GM21786 (cell line): ENCODE results near the gene MBD1.
"Not testable (repeated sequence)": the region's sequence is repeated elsewhere in the genome, so short reads cannot be mapped to it uniquely, and the experiment has no call there.

Source experiments
- ATAC-seq: cut with Tn5 transposase; IDR thresholded peaks from one replicate; pipeline ENCODE4 v1.9.1; 2021; ENCODE audit not compliant: unreplicated experiment

The MBD1 gene

DNA sequence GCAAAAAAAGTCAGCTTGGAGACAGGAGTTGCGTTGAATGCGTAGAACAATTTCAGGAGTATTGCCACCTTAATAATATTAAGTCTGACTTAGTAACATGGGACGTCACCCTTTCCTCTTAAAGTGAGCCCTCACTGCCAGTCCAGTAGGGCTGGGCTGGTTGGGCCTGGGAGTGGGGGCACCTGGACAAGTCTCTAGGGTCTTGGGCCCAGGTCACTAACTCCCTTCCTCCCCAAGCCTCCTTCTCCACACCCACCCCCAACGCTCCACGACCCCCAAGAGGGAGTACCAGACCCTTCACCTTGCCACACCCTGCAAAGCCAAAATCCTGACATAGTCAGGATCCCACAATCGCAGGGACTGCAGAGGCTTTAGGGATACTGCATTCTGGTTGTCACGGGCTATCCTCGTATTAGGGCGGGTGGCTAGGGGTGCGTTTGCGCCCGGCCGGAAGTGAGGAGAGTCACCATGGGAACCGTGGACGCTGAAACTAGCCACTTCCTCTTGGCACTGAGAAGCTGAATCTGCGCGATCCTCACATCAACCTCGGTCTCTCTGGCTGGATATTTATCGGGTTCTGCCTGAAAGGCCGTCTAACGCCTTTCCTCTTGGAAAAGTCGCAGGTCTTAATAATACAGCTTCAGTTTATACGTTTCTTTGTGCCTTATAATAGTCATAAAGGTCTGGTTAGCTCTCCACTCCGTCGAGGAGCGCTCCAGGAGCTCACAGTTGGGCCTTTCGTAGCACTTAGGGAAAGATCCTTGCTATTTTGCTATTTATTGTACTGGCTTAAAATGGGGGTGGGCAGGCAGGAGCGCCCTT lies 16.5 kb upstream of the MBD1 start:
- ATAC-seq = peak; percentile 100

DNA sequence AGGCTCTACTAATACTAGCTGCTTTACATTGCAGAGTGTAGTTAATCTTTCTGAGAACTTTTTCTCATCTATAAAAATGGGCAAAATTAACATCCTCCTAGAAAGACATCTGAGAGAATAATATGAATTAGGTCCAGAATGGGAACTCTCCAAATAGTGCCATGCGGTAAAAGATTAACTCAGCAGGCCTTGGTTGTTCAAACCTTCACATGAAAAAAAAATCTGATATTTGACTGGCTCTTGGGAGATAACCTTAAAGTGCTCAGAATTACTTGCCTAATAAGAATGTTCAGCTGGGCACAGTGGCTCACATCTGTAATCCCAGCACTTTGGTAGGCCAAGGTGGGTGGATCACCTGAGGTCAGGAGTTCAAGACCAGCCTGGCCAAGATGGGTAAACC lies 11.7 kb upstream of the MBD1 start:
- no peak for ATAC-seq

DNA sequence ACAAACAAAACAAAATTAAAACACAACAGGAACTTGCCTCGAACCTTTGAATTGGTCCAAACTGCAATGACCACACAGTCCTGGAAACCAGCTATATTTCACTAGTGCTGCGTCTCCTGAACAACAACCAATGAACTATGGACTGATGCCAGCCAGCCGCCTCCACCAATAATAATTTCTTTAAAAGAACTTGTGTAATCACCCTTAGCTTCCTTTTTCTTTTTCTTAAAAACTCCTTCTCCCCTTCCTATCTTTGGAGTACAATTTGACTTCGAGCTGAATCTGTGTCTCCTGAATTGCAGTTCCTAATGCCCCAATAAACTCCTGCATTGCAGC lies 7.8 kb upstream of the MBD1 start:
- no peak for ATAC-seq

DNA sequence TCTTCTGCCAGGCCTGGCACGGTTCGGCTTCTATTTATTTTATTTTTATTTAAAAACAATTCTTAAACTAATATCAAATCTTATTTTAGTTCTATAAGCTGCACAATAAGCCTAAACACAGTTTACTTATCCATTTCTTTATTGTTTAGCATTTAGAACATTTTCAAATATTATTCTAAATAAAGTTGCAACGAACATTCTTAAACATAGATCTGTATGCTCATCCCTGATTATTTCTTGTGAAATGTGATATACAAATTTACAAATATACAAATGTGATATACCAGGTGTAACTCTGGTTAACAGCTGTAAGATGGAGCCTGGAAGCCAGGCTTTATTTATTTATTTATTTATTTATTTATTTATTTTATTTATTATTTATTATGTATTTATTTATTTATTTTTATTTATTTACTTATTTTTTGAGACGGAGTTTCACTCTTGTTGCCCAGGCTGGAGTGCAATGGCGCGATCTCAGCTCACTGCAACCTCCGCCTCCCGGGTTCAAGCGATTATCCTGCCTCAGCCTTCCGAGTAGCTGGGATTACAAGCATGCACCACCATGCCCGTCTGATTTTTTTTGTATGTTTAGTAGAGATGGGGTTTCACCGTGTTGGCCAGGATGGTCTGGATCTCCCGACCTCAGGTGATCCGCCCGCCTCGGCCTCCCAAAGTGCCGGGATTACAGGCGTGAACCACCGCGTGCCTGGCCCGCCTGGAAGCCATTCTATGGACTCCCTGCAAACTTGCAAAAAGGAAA lies 7.2 kb upstream of the MBD1 start:
- ATAC-seq = not testable (repeated sequence)

DNA sequence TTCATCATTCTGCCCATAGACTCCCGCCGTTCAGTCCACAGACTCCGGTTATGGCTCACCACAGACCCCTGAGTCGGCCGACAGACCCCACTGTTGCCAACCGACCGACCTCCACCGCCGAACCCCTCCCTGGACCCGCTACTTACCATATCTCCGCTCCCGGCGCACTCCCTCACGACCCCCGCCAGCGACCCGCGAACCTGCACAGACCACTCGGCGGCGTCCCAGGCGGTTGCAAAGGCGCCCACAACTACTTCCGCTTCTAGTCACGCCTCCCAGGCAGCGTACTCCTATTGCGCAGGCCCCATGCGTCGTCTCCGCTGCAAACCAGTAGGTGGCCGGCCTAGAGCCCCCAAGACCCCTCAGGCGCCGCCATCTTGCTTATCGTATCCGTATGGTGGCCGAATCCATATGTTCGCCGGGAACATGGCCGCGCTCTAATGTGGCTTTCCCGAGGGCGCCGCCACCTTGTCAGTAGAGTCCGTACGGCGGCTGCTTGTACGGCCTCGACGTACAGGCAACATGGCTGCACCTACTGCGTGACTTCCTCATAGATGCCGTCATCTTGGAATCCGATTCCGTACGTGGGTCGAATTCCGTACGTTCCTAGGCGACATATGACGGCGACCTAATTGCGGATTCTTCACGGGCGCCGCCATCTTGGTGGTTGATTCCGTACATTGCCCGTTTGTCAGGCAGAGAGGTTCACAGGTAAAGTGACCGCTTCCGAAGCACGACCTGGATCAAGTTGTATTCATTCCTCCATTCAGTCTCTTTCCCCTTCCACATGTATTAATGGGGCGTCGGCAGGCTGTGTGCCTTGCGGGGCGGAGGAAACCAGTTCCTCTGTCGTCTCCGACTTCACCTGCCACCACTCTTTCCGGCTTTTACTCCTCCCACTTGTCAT lies 6.4 kb upstream of the MBD1 start, which contains the start of gene CXXC1:
CXXC1 (minus strand) TSS at position 252 of the 907 bp plus-strand sequence; CDS start at position 149, 103 bp downstream.
- peak; percentile 89 for ATAC-seq

DNA sequence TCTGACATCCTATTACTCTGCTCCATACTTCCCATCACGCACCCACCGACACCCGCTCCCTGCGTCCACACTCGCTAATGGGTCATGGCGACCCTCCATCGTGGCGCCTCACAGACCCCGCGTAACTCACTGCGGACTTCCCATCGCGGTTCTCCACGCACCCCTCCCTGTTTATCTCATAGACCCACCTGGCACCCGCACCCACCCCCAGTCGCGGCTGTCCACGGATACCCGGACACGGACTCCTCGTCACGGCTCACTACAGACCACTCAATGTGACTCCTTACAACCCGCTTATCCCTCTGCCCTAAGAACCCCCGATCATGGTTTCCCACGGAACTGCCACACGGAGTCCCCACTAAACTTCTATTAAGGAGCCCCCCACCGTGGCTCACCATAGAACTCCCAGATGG lies 5.7 kb upstream of the MBD1 start:
- no peak for ATAC-seq

DNA sequence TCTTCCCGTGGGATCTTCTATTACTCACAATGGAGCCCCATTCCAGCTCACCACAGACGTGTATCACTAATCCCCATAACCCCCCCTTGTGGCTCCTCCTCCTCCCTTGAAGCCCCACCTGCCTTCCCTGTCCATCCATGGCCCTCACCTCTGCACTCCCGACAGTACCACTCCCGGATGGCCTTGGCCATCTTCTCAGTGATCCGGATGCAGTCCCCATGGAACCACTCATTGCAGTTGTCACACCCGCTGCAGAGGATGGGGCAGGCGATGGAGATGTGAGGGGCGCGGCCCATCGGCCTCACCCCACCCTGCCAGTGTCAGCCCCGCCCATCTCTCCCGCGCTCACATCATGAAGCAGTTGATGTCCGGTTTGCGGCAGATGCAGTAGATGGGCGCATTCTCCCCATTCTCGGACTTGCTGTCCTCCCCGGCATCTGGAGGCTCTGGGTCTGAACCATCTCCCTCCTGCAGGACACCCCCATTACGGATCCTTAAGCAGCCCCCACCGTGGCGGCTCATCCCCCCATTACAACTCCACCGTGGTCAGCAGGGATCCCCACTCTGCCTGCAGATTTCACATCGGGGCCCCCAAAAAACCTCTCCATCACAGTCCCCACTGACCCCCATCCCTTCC lies 5.2 kb upstream of the MBD1 start:
- no peak for ATAC-seq

DNA sequence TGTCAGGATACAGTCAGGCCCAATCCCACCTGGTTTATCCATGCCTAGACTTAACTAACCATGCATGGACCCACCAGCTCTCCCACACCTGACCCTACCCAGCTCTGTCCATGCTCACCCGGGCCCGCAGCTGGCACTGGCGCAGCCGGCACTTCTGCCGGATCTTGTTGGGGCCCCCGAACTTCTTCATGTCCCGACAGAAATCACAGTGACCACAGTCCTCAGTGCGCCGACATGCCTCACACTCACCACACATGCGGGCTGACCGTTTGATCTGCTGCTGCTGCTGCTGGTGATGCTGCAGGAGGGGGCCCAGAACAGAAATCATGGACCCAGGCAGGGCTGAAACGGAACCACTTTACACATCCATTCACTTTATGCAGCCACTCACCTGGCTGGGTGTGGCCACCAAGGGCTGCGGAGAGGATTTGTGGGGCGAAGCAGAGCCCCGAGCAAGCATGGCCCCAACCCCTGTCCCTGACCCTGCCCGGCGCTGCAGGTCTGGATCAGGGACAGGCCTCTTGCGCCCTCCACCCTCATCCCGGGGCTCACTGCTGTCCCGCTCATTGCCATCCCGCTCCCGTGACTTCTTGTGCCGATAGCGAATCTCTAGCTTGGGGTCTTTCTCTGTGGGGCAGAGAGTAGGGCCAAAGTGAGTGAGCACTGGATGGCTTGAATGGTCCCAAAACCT lies 4.5 kb upstream of the MBD1 start:
- ATAC-seq = no peak

DNA sequence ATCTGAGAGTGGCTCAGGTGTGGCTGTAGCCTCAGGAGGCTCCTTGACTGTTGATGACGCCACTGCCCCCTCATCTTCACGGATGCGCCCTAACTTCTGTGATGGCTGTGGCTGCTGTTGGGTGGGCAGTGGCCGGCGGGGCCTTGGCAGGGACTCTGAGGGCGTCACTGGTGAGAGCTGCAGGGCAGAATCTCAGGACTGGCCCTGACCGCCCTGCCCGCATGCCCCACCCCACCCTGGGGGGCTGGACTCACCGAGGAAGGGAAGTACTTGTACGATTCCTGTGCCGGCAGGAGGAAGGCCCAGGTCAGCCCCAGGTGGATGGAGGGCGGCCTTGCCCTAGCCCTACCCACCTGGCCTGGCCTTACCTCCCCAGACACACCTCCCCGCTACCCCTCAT lies 3.7 kb upstream of the MBD1 start:
- ATAC-seq = no peak

DNA sequence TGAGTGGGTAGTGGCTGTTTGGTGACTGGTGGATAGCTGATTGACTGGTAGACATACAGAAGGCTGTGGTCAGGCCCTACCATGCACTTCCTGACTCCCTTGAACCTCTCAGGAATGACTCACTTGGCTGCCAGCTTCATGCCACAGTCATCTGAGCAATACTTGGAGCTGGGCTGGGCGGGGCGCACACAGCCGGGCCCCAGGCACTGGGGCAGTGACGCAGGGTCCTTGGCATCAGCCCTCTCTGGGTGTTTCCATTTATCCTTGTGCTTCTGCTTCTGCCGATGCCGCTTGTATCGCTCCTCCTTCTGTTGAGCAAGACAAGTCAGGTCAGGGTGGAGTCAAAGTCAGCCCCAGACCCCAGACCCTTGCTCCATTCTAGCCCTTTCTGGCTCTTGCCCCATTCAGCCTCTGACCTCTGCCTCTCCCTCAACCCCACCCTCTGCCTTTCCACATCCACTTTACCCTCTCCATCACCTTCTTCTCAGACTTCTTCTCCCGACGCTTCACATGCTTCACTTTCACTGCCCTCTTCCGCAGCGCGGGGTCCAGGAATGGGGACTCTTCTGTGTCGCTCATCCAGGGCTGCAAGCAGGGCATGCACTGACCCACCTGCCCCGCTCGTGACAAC lies 3.0 kb upstream of the MBD1 start:
- no peak for ATAC-seq

DNA sequence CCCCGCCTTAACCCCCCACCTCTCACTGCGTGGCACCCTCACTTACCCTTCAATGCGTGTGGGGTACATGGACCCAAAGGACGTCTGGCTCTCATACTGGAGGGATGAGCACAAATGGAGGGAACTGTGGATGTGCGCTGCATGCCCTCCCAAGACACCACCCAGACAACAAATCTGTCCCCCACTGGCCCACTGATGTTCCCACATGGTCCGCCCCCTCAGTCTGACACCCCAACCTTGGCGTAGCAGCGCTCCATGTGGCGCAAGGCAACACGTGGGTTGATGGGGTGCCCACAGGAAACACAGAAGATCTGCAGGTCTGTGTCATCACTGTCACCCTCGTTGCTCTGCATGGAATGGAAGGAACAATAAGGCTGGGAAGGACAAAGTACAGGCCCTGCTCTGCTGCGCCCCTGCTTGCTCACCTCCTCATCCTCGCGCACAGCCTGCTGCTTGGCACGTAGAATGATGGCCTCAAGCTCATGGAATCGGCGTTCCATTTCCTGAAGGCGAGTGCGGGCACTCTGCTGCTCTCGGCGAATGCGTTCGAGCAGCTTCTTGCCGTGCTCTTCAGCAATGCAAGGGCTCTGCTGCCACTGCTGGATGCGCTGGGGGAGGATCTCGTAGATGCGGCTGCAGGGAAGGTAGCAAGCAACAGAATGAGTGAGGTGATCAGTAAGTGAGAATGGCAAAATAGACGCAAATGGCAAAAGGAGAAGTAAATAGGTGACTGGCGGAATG lies 2.3 kb upstream of the MBD1 start:
- ATAC-seq = no peak

DNA sequence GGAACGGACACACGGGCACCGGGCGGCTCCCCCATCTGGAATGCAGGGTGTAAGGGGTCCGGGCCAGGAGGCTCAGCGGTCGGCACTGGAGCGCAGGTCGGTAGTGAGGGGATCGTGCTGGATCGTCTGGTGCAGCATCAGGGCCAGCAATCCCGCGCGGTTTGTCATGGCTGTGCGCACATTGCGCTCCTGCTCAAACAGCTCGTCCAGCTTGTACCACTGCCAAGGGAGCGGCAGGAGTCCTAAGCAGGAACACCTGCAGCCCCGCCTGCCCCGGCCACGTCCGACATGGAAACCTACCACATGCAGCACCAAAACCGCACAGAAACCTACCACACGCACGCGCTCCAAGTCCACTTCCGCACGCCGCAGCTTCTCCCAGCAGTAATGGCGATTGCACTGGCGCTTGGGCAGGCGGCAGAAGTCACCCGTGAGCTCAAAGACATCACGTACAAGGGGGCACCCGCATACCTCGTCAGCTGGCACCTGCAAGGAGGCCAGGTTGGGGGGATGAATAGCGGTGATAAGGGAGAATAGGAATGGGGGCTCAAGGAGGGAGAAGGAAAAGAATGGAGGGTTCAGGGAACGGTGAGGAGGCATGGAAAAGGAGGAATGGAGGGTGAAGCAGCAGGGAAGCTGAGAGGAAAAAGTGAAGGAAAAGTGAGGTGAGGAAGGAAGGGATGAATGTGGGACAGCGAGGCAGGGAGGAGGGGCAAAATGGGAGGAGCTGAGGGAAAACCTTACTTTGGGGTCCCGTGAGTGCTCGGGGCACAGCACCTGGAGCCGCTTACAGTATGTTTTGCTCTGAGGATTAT lies 1.4 kb upstream of the MBD1 start:
- ATAC-seq = no peak

DNA sequence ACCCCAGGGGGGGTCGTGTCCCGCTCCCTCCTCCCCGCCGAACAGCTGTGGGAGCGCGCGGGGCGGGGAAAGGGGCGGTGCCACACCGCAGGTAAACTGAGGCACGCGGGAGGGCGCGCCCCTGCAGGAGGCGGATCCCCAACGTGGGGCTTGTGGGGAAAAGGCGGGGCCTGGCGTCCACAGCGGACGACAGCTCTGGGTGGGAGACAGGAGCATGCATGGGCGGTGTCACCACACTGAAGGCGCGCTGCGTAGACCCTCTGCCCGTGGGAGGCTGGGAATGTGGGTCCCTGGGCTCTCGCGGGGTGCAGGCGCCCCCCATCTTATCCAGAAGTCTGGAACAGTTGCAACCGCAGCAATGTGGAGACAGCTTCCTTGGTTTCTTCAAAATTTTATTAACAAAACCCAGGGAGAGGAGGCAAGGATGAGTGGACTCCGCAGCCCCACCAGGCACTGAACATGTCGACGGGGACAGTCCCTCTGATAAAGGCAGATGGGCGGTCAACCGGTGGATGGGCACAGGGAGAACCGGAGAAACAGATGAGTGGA lies 723 bp upstream of the MBD1 start:
- ATAC-seq = no peak

DNA sequence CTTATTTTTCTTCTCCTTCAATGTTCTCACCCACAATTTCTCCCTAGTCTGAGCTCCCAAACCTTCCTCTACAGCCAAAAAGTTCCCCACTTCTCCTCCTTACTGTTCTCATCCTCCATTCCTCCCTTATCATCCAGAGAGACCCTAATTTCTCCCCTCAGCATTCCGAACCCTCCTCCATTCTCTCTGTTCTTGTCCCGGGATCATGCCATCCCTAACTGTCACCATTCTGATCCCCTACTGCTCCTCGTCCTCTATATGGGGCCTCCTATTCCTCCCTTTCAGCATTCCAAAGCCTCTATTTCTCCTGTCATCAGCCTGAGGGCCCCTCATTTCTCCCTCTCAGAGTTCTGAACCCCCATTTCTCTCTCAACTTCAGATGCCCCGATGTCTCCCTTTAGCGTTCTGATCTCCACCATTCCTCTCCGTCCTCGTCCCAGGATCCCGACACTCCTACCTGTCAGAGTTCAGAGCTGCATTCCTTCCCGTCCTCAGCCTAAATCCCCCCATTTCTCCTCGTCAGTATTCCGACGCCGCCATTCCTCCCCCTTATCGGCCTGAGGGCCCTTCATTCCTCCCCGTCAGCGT lies 522 bp downstream of the MBD1 start:
- no peak for ATAC-seq

DNA sequence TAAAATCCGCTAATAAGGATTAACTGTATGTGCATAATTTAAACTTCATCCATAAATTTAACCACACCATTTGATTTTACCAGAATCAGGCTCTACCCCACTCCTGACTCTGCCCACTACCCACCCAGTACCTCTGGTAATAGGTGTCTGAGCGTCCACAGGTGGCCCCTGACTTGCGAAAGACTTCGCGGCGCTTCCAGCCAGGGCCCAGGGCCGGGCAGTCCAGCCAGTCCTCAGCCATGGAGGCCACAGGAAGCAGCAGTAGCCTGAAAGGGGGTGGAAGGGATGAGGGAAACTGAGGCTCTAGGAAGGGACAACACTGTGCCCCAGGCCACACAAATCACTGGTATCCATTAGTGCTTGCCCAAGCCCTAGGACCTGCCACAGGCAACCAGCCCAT lies 1.6 kb downstream of the MBD1 start:
- ATAC-seq = no peak

DNA sequence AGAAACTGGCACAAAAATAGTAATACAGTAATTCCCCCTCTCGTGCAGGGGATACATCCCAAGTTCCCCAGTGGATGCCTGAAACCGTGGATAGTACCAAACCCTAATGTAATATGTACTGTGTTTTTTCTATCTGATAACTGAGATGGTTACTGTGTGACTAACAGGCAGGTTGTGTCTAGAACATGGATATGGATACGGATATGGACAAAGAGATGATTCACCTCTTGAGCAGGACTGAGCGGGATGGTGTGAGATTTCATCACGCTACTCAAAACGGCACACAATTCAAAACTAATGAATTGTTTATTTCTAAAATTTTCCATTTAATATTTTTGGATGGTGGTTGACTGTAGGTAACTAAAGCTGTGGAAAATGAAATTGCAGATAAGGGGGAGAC lies 3.4 kb downstream of the MBD1 start:
- ATAC-seq = no peak

DNA sequence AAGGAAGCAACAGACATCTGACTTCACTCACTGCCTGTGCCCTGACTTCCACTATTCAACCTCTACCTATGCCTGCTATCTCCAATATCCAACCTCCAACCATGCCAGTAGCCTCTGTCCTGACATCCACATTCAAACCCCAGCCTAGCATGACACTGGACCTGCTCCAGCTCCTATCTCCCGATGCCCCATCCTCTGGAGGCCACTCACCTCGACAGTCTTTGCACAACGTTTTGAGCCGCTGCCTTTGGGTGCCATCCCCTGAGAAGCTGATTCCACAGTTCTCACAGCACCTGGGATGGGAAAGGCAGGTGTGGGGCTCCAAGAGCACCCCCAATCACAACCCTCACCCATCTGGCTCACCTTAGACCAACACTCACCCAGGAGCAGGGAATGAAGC lies 4.9 kb downstream of the MBD1 start:
- no peak for ATAC-seq
